ENCODE results near the gene MIOS. TPM values are rescaled to one million over a fixed set of nuclear protein-coding genes. Genes with fewer than 3 reads are reported as not detected.

The MIOS gene
- total RNA-seq, 6 donors from 2014 or later, result 14.0 to 47.6 (median 27.7) TPM

GRCh38 chr7:7522421-7522820, 44.3 kb upstream of the MIOS start:
- no peak for DNase-seq
- Histone ChIP-seq H3K4me3 (no peak overlapping the region), H3K27ac (no peak overlapping the region), H3K27me3 (no peaks in the 10 kb centered on the region), H3K9me3 (no peaks in the 10 kb centered on the region), H3K36me3 (no peaks in the 10 kb centered on the region), H3K4me1 (no peaks in the 10 kb centered on the region)
- TF ChIP-seq CTCF (IDR thresholded peaks at IDR 0.05) (no peak), POLR2A (IDR thresholded peaks at IDR 0.05) (no peak), POLR2AphosphoS5 (IDR thresholded peaks at IDR 0.05) (no peak), EP300 (IDR thresholded peaks at IDR 0.05) (no peak)
- 91 to 94% methylated on average over 3 of the region's 3 CpGs for WGBS, 2 donors
- no peak for ATAC-seq (ENCODE audit: low FRiP score in 2 of 2)

DNA sequence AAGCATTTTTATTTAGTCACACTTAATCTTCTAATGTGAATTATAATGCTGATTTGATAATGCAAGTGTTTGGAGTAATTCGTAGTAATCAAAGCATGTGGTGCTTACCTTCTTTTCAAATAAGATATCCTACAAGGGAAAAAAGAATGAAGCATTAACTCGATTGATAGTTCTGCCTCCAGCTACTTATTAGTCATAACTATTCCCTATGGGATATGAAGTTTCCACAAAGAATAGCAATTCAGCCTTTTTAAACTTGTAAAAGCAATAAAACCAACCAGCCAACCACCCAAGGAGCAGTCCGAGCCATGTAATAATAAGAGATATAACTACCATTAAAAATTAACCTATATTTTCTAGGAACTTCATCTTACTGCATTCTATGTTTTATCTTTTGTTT, 42.6 kb upstream of the MIOS start:
- 88 to 96% methylated on average over 3 of the region's 3 CpGs for WGBS, 2 donors
- no peak overlapping the region for H3K4me3 ChIP-seq
- ATAC-seq (ENCODE audit: low FRiP score in 2 of 2), result no peak

DNA sequence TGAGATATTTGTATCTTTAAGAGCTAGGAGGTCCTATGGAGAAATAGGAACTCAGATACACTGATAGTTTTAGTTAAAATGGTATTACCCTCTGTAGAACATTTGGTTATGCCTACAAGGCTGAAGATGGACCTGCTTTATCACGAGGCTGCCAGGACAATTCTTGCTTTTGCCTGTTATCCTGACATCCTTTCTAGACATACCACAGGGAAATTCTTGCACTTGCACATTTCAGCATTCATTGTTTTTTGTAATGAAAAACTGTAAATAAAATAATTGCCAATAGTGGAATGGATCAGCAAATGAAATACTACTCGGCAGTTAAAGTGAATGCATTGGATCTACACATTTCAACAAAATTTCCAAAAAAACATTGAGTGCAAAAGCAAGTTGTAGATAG, 40.7 kb upstream of the MIOS start:
- ATAC-seq (ENCODE audit: low FRiP score in 2 of 2) (no peak), DNase-seq (no peak)
- no peaks in the 10 kb centered on the region for H3K27me3 ChIP-seq
- H3K4me1 ChIP-seq, result no peaks in the 10 kb centered on the region
- H3K36me3 ChIP-seq, result no peaks in the 10 kb centered on the region
- WGBS, 2 donors, result 94 to 95% methylated on average over 2 of the region's 2 CpGs
- no peak for TF ChIP-seq CTCF (IDR thresholded peaks at IDR 0.05)
- no peak for TF ChIP-seq POLR2A (IDR thresholded peaks at IDR 0.05)
- no peak for TF ChIP-seq POLR2AphosphoS5 (IDR thresholded peaks at IDR 0.05)
- TF ChIP-seq EP300 (IDR thresholded peaks at IDR 0.05), result no peak
- H3K9me3 ChIP-seq, result no peaks in the 10 kb centered on the region
- no peak overlapping the region for H3K4me3 ChIP-seq
- no peak overlapping the region for H3K27ac ChIP-seq

More for the DNA sequence above, 42.6 kb upstream of the MIOS start:
- H3K4me1 ChIP-seq, result no peaks in the 10 kb centered on the region
- no peaks in the 10 kb centered on the region for H3K9me3 ChIP-seq
- no peak for TF ChIP-seq POLR2AphosphoS5 (IDR thresholded peaks at IDR 0.05)
- no peak for TF ChIP-seq POLR2A (IDR thresholded peaks at IDR 0.05)
- TF ChIP-seq CTCF (IDR thresholded peaks at IDR 0.05), result no peak
- TF ChIP-seq EP300 (IDR thresholded peaks at IDR 0.05), result no peak
- no peaks in the 10 kb centered on the region for H3K27me3 ChIP-seq
- H3K36me3 ChIP-seq, result no peaks in the 10 kb centered on the region
- no peak overlapping the region for H3K27ac ChIP-seq
- no peak for DNase-seq

DNA sequence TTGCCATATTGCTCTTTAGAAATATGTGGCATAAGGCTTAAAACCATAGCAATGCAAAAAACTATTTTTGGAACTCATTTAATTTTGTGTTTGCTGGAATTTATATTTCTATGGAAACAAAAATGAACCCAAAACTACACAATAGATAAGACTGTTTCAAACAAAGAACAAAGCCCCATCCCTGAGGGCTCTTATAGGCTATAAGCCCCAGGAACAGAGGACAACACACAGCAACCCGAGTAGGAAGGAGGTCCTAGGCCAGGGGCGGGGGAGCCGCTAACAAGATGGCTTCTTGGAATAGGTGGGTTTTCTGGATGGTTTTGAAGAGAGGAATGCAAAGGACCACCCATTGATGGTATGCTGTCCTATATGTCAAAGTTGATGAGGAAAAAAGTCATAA, 39.6 kb upstream of the MIOS start:
- TF ChIP-seq POLR2AphosphoS5 (IDR thresholded peaks at IDR 0.05), result no peak
- no peak for ATAC-seq (ENCODE audit: low FRiP score in 2 of 2)
- no peak overlapping the region for H3K27ac ChIP-seq
- 94 to 97% methylated on average over 3 of the region's 3 CpGs for WGBS, 2 donors
- DNase-seq, result no peak
- H3K36me3 ChIP-seq, result no peaks in the 10 kb centered on the region
- no peak overlapping the region for H3K4me3 ChIP-seq
- H3K27me3 ChIP-seq, result no peaks in the 10 kb centered on the region
- H3K4me1 ChIP-seq, result no peaks in the 10 kb centered on the region
- H3K9me3 ChIP-seq, result no peaks in the 10 kb centered on the region

DNA sequence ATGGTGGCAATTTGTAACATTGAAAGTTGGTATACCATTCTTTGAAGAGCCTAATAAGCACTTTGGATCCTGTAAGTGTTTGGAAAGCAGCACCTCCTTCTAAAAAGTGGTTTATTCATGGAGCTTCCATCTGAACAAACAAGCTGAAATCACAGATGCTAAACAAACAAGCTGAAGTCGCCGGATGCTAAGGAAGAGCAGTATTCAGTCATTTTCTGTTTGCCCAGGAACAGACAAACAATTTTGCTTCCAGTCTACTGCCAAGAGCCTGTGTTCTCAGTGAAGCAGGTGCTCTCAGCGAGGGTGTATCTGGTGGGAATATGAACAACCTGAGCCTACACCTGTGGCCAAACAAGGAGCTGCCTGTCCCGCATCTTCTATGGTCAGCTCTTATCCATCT, 37.4 kb upstream of the MIOS start:
- Histone ChIP-seq H3K36me3 (no peaks in the 10 kb centered on the region), H3K27ac (no peak overlapping the region), H3K27me3 (no peaks in the 10 kb centered on the region), H3K4me3 (no peak overlapping the region), H3K4me1 (no peaks in the 10 kb centered on the region), H3K9me3 (no peaks in the 10 kb centered on the region)
- 83 to 89% methylated on average over 4 of the region's 4 CpGs for WGBS, 2 donors
- no peak for DNase-seq
- TF ChIP-seq CTCF (IDR thresholded peaks at IDR 0.05) (no peak), EP300 (IDR thresholded peaks at IDR 0.05) (no peak), POLR2AphosphoS5 (IDR thresholded peaks at IDR 0.05) (no peak), POLR2A (IDR thresholded peaks at IDR 0.05) (no peak)
- ATAC-seq (ENCODE audit: low FRiP score in 2 of 2), result no peak

All from upper lobe of left lung (tissue), 6 donors.